SK-N-SH (cell line): ENCODE data around the gene BAIAP2. TPM values are rescaled to one million over a fixed set of nuclear protein-coding genes. Genes with fewer than 3 reads are reported as not detected.

Experiments
- CTCF ChIA-PET: fragments of 300-600, 350-600 bp; formaldehyde crosslinking; extraction: SDS; loops from one replicate; lab custom pipeline; 2021; lab: Yijun Ruan, JAX
- POLR2A ChIA-PET: fragments of 350-600 bp; sonication (Branson Sonifier 250); formaldehyde crosslinking; extraction: SDS; loops from one replicate; lab custom pipeline; 2020; ENCODE audit warnings: antibody characterized with exemption, inconsistent platforms; lab: Yijun Ruan, JAX
- DNase-seq: peaks from one replicate; pipeline ENCODE4 v3.0.0; 2012
- H2AFZ ChIP-seq: fragments of 200-600 bp; sonication (generic); 2 replicates; pipeline ENCODE4 v1.8.1; 2016; ENCODE audit warnings: antibody characterized with exemption, mild to moderate bottlenecking, low read depth
- H3F3A ChIP-seq: fragments of 200-600 bp; sonication (generic); replicated peaks from 2 replicates; pipeline ENCODE3; 2016; ENCODE audit warnings: antibody characterized with exemption, mild to moderate bottlenecking; ENCODE audit not compliant: insufficient read depth
- H3K27ac ChIP-seq, 2 experiments: fragments of 200-500 bp in 1 of 2; fragments of 200-600 bp in 1 of 2; sonication (Bioruptor generic) in 1 of 2; sonication (generic), shearing (Covaris generic) in 1 of 2; 2 replicates each; pipeline versions ENCODE4 v1.5.1 to v1.6.1; 2014 to 2016; ENCODE audit warnings: low read depth in 2 of 2, inconsistent platforms in 1 of 2, low read length in 1 of 2, mild to moderate bottlenecking in 1 of 2, mixed read lengths in 1 of 2
- H3K27me3 ChIP-seq: fragments of 200-600 bp; sonication (generic), shearing (Covaris generic); 2 replicates; pipeline ENCODE4 v1.6.1; 2016; ENCODE audit warnings: mixed run types; ENCODE audit not compliant: insufficient read depth
- H3K36me3 ChIP-seq, 2 experiments: fragments of 200-500 bp in 1 of 2; fragments of 200-600 bp in 1 of 2; sonication (Bioruptor generic) in 1 of 2; sonication (generic) in 1 of 2; replicated peaks in 1 of 2; 2 replicates each; pipeline versions ENCODE3 to v1.5.1; 2014 to 2016; ENCODE audit warnings: low read length in 1 of 2, mild to moderate bottlenecking in 1 of 2; ENCODE audit not compliant: insufficient read depth in 2 of 2, control insufficient read depth in 1 of 2
- H3K4me1 ChIP-seq, 2 experiments: fragments of 200-500 bp in 1 of 2; fragments of 200-600 bp in 1 of 2; sonication (Bioruptor generic) in 1 of 2; sonication (generic), shearing (Covaris generic) in 1 of 2; 2 replicates each; pipeline versions ENCODE4 v1.5.1 to v1.6.1; 2014 to 2016; ENCODE audit warnings: low read depth in 1 of 2, low read length in 1 of 2, mixed run types in 1 of 2; ENCODE audit not compliant: insufficient read depth in 2 of 2, control insufficient read depth in 1 of 2
- H3K4me2 ChIP-seq: fragments of 200-600 bp; sonication (generic), shearing (Covaris generic); 2 replicates; pipeline ENCODE4 v1.6.1; 2017; ENCODE audit warnings: mixed run types
- H3K4me3 ChIP-seq, 2 experiments: fragments of 200-500 bp in 1 of 2; fragments of 200-600 bp in 1 of 2; sonication (Bioruptor generic) in 1 of 2; sonication (generic), shearing (Covaris generic) in 1 of 2; 2 replicates each; pipeline versions ENCODE4 v1.5.1 to v1.8.1; 2014 to 2016; ENCODE audit warnings: low read depth in 2 of 2, inconsistent platforms in 1 of 2, low read length in 1 of 2, mild to moderate bottlenecking in 1 of 2, mixed read lengths in 1 of 2, moderate library complexity in 1 of 2
- H3K79me2 ChIP-seq: fragments of 200-600 bp; sonication (generic); 2 replicates; pipeline ENCODE4 v1.8.1; 2017; ENCODE audit warnings: mild to moderate bottlenecking; ENCODE audit not compliant: insufficient read depth
- H3K9ac ChIP-seq: fragments of 200-600 bp; sonication (generic); 2 replicates; pipeline ENCODE4 v1.6.1; 2017; ENCODE audit warnings: mixed run types
- H3K9me2 ChIP-seq: fragments of 200-600 bp; sonication (generic); 2 replicates; pipeline ENCODE4 v1.6.1; 2017; ENCODE audit warnings: mixed run types
- H3K9me3 ChIP-seq: fragments of 200-600 bp; sonication (generic); 2 replicates; pipeline ENCODE4 v1.6.1; 2017; ENCODE audit warnings: mixed run types, mild to moderate bottlenecking, moderate library complexity
- H4K20me1 ChIP-seq: fragments of 200-600 bp; sonication (generic); 2 replicates; pipeline ENCODE4 v1.6.1; 2017; ENCODE audit warnings: mild to moderate bottlenecking, mixed run types; ENCODE audit not compliant: insufficient read depth
- CHD2 ChIP-seq: fragments of 150-350 bp; IDR thresholded peaks from 2 replicates; pipeline ENCODE4 v1.6.1; 2018; ENCODE audit warnings: low read length; ENCODE audit not compliant: partially characterized antibody
- EP300 ChIP-seq, 2 experiments: IDR thresholded peaks; 2 replicates each; pipeline versions ENCODE4 v1.4.0 to v1.6.1; 2012; ENCODE audit warnings: borderline replicate concordance in 1 of 2, low read depth in 1 of 2, low read length in 1 of 2
- FOSL2 ChIP-seq: IDR thresholded peaks from 2 replicates; pipeline ENCODE4 v1.4.0; 2012; ENCODE audit warnings: low read depth, mild to moderate bottlenecking, moderate library complexity, borderline replicate concordance
- MEF2A ChIP-seq: IDR thresholded peaks from 2 replicates; pipeline ENCODE4 v1.4.0; 2012; ENCODE audit warnings: low read depth, borderline replicate concordance
- MXI1 ChIP-seq: IDR thresholded peaks from 2 replicates; pipeline ENCODE4 v1.6.1; 2012; ENCODE audit warnings: mild to moderate bottlenecking, low read depth, low read length, improper control_type of control experiment
- NFIC ChIP-seq: IDR thresholded peaks from 2 replicates; pipeline ENCODE4 v1.4.0; 2012; ENCODE audit warnings: borderline replicate concordance
- NRF1 ChIP-seq: IDR thresholded peaks from 2 replicates; pipeline ENCODE4 v1.6.1; 2012; ENCODE audit warnings: low read depth, mild to moderate bottlenecking, low read length
- RCOR1 ChIP-seq: fragments of 150-350 bp; IDR thresholded peaks from 2 replicates; pipeline ENCODE4 v1.6.1; 2017; ENCODE audit warnings: antibody characterized with exemption, low read length
- TAF1 ChIP-seq: IDR thresholded peaks from 2 replicates; pipeline ENCODE4 v1.6.1; 2012; ENCODE audit warnings: low read depth, mild to moderate bottlenecking, low read length, moderate library complexity, borderline replicate concordance
- WGBS: methylation state at CpG from one replicate; pipeline ENCODE4 v1.1.6; 2017; ENCODE audit warnings: low lambda C conversion rate; 5-methylcytosine and 5-hydroxymethylcytosine counted together
- polyA plus RNA-seq, 3 experiments: library from polyadenylated mRNA; depleted of rRNA; stranded (reverse); fragments of >200 nt; gene quantifications; 2 replicates each; pipeline ENCODE4 v1.2.3, GENCODE V29; 2012
- TF ChIP-seq, protein P1 (sequence below): fragments of 150-350 bp; IDR thresholded peaks from 2 replicates; pipeline ENCODE4 v1.6.1; 2016; ENCODE audit warnings: mild to moderate bottlenecking, low read depth, low read length
- TF ChIP-seq, protein P2 (sequence below): fragments of 200-600 bp; sonication (generic); IDR thresholded peaks from 2 replicates; pipeline ENCODE4 v1.6.1; 2017; ENCODE audit warnings: antibody characterized with exemption, mild to moderate bottlenecking, moderate library complexity
- TF ChIP-seq, protein P3 (sequence below): IDR thresholded peaks from 2 replicates; pipeline ENCODE4 v1.6.1; 2012; ENCODE audit warnings: mild to moderate bottlenecking, low read depth, low read length, moderate library complexity
- TF ChIP-seq, protein P4 (sequence below): IDR thresholded peaks from 2 replicates; pipeline ENCODE4; 2012

BAIAP2 gene
- polyA plus RNA-seq, 1 of the 3 experiments (the other 2 are of a cell fraction): 19.8 TPM

DNA sequence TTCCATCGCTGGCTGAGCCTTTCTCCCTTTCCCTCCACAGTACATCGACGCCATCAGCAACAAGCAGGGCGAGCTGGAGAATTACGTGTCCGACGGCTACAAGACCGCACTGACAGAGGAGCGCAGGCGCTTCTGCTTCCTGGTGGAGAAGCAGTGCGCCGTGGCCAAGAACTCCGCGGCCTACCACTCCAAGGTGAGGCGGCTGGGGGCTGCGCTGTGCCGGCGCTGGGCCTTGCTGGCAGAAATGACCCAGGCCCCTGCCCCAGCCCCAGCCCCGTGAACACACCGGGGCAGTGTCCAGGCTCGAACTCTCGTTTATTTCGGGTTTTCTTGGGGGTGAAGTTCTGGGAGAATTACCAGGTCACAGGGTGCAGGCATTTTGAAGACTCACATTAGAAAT, 64.9 kb downstream of the BAIAP2 start:
- CTCF ChIA-PET: interaction anchor here (0.6 to 13.7 kb wide), 11 partner anchors 11 to 673 kb away, joined by 3 to 668 read pairs (median 7); partner anchors contain the start of genes BAIAP2 and CHMP6
- Histone ChIP-seq H3K27ac (no peak overlapping the region), H4K20me1 (0 out of 2 replicates have a peak, but pooled peaks cover 5% of the 10 kb centered on the region), H3K36me3 (peaks cover 0 to 14% of the 10 kb centered on the region in 2 experiments), H3F3A (peaks cover 9% of the 10 kb centered on the region), H3K9me2 (no peaks in the 10 kb centered on the region), H3K79me2 (no peaks in the 10 kb centered on the region), H3K9me3 (no peaks in the 10 kb centered on the region), H3K27me3 (no peaks in the 10 kb centered on the region), H3K4me3 (no peak overlapping the region), H3K9ac (no peak overlapping the region), H3K4me1 (peaks cover 20 to 28% of the 10 kb centered on the region in 2 experiments; a peak in 3 of 4 replicates), H2AFZ (no peak overlapping the region), H3K4me2 (no peak overlapping the region)
- DNase-seq: no peak
- POLR2A ChIA-PET: no interaction called here
- WGBS: 92% methylated on average over 19 of the region's 23 CpGs
- no peak for TF ChIP-seq RCOR1
- TF ChIP-seq, protein P1, sequence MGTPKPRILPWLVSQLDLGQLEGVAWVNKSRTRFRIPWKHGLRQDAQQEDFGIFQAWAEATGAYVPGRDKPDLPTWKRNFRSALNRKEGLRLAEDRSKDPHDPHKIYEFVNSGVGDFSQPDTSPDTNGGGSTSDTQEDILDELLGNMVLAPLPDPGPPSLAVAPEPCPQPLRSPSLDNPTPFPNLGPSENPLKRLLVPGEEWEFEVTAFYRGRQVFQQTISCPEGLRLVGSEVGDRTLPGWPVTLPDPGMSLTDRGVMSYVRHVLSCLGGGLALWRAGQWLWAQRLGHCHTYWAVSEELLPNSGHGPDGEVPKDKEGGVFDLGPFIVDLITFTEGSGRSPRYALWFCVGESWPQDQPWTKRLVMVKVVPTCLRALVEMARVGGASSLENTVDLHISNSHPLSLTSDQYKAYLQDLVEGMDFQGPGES: no peak
- TF ChIP-seq, protein P2, sequence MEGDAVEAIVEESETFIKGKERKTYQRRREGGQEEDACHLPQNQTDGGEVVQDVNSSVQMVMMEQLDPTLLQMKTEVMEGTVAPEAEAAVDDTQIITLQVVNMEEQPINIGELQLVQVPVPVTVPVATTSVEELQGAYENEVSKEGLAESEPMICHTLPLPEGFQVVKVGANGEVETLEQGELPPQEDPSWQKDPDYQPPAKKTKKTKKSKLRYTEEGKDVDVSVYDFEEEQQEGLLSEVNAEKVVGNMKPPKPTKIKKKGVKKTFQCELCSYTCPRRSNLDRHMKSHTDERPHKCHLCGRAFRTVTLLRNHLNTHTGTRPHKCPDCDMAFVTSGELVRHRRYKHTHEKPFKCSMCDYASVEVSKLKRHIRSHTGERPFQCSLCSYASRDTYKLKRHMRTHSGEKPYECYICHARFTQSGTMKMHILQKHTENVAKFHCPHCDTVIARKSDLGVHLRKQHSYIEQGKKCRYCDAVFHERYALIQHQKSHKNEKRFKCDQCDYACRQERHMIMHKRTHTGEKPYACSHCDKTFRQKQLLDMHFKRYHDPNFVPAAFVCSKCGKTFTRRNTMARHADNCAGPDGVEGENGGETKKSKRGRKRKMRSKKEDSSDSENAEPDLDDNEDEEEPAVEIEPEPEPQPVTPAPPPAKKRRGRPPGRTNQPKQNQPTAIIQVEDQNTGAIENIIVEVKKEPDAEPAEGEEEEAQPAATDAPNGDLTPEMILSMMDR: no peak
- TF ChIP-seq TAF1: no peak
- TF ChIP-seq, protein P3, sequence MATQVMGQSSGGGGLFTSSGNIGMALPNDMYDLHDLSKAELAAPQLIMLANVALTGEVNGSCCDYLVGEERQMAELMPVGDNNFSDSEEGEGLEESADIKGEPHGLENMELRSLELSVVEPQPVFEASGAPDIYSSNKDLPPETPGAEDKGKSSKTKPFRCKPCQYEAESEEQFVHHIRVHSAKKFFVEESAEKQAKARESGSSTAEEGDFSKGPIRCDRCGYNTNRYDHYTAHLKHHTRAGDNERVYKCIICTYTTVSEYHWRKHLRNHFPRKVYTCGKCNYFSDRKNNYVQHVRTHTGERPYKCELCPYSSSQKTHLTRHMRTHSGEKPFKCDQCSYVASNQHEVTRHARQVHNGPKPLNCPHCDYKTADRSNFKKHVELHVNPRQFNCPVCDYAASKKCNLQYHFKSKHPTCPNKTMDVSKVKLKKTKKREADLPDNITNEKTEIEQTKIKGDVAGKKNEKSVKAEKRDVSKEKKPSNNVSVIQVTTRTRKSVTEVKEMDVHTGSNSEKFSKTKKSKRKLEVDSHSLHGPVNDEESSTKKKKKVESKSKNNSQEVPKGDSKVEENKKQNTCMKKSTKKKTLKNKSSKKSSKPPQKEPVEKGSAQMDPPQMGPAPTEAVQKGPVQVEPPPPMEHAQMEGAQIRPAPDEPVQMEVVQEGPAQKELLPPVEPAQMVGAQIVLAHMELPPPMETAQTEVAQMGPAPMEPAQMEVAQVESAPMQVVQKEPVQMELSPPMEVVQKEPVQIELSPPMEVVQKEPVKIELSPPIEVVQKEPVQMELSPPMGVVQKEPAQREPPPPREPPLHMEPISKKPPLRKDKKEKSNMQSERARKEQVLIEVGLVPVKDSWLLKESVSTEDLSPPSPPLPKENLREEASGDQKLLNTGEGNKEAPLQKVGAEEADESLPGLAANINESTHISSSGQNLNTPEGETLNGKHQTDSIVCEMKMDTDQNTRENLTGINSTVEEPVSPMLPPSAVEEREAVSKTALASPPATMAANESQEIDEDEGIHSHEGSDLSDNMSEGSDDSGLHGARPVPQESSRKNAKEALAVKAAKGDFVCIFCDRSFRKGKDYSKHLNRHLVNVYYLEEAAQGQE: no peak
- TF ChIP-seq MEF2A: no peak
- TF ChIP-seq NFIC: no peak
- TF ChIP-seq CHD2: no peak
- TF ChIP-seq FOSL2: no peak
- no peak for TF ChIP-seq NRF1
- no peak for TF ChIP-seq MXI1
- TF ChIP-seq EP300 (IDR thresholded peaks at IDR 0.05; ENCODE audit: borderline replicate concordance in 1 of 2, low read depth in 1 of 2, low read length in 1 of 2): no peak
- TF ChIP-seq, protein P4, sequence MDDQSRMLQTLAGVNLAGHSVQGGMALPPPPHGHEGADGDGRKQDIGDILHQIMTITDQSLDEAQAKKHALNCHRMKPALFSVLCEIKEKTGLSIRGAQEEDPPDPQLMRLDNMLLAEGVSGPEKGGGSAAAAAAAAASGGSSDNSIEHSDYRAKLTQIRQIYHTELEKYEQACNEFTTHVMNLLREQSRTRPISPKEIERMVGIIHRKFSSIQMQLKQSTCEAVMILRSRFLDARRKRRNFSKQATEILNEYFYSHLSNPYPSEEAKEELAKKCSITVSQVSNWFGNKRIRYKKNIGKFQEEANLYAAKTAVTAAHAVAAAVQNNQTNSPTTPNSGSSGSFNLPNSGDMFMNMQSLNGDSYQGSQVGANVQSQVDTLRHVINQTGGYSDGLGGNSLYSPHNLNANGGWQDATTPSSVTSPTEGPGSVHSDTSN: no peak
